B cell (primary cell): ENCODE data around the gene SMARCAD1. TPM values are rescaled to one million over a fixed set of nuclear protein-coding genes. Genes with fewer than 3 reads are reported as not detected.

ENCODE experiments used
- ATAC-seq: fragments of 200-7000 bp; cut with Tn5 transposase; one replicate; pipeline ENCODE4 v1.10.0; 2021; ENCODE audit warnings: low read depth, mild to moderate bottlenecking, moderate number of reproducible peaks, moderate library complexity
- CTCF ChIA-PET: fragments of 350-600 bp; sonication (Branson Sonifier 250); formaldehyde crosslinking; loops from one replicate; lab custom pipeline; 2021; ENCODE audit warnings: antibody characterized with exemption, inconsistent platforms; lab: Charles Lee
- POLR2A ChIA-PET: fragments of 350-600 bp; sonication (Branson Sonifier 250); formaldehyde crosslinking; loops from one replicate; lab custom pipeline; 2021; ENCODE audit warnings: antibody characterized with exemption; lab: Charles Lee
- DNase-seq: peaks from one replicate; pipeline ENCODE4 v3.0.0; 2013
- H2AFZ ChIP-seq: 2 replicates; pipeline ENCODE4 v1.6.1; 2012; ENCODE audit warnings: mild to moderate bottlenecking, low read depth, low read length; ENCODE audit not compliant: insufficient read depth, poor library complexity, severe bottlenecking
- H3K27ac ChIP-seq, 2 donors: 1 replicate in 1 of 2; 2 replicates in 1 of 2; pipeline ENCODE4 v1.5.1; 2012 to 2013; ENCODE audit warnings: low read length in 2 of 2, mild to moderate bottlenecking in 2 of 2, moderate library complexity in 1 of 2
- H3K27me3 ChIP-seq, 4 experiments: fragments of 200-600 bp in 1 of 4; sonication (generic) in 1 of 4; replicated peaks in 1 of 4; 1 replicate in 2 of 4; 2 replicates in 2 of 4; pipeline versions ENCODE4 v1.6.1 to v1.7.0; 2013 to 2016; ENCODE audit warnings: low read length in 3 of 4, mild to moderate bottlenecking in 2 of 4, mixed read lengths in 1 of 4, moderate library complexity in 1 of 4; ENCODE audit not compliant: insufficient read depth in 4 of 4, control insufficient read depth in 3 of 4; ENCODE audit errors: control extremely low read depth in 1 of 4
- H3K36me3 ChIP-seq, 2 experiments: replicated peaks in 1 of 2; 1 replicate in 1 of 2; 2 replicates in 1 of 2; pipeline versions ENCODE4 v1.6.1 to v1.7.1; 2013; ENCODE audit warnings: low read length in 1 of 2; ENCODE audit not compliant: insufficient read depth in 2 of 2, control insufficient read depth in 1 of 2; ENCODE audit errors: control extremely low read depth in 1 of 2, extremely low read depth in 1 of 2
- H3K4me1 ChIP-seq, 2 donors: fragments of 200-600 bp in 1 of 2; sonication (generic) in 1 of 2; 1 replicate in 1 of 2; 2 replicates in 1 of 2; pipeline versions ENCODE4 v1.5.1 to v1.6.1; 2013 to 2017; ENCODE audit warnings: low read length in 2 of 2; ENCODE audit not compliant: control insufficient read depth in 2 of 2, insufficient read depth in 2 of 2
- H3K4me2 ChIP-seq: replicated peaks from 2 replicates; pipeline ENCODE3; 2012; ENCODE audit warnings: mild to moderate bottlenecking, low read depth, low read length; ENCODE audit not compliant: poor library complexity, severe bottlenecking
- H3K4me3 ChIP-seq, 5 experiments: fragments of 200-600 bp in 1 of 5; sonication (generic) in 1 of 5; 1 replicate in 3 of 5; 2 replicates in 2 of 5; pipeline versions ENCODE4 v1.5.1 to v1.7.0; 2011 to 2016; ENCODE audit warnings: low read length in 4 of 5, mild to moderate bottlenecking in 4 of 5, low read depth in 2 of 5, control low read depth in 1 of 5, moderate library complexity in 1 of 5; ENCODE audit not compliant: insufficient read depth in 1 of 5; ENCODE audit errors: control extremely low read depth in 1 of 5, extremely low read depth in 1 of 5
- H3K79me2 ChIP-seq: fragments of 200-600 bp; sonication (generic); one replicate; pipeline ENCODE4 v1.6.0; 2016; ENCODE audit warnings: low read length; ENCODE audit not compliant: control insufficient read depth, insufficient read depth
- H3K9ac ChIP-seq: fragments of 200-600 bp; sonication (generic); 2 replicates; pipeline ENCODE4 v1.6.1; 2017; ENCODE audit warnings: mild to moderate bottlenecking, low read length, moderate library complexity
- H3K9me3 ChIP-seq, 3 donors: one replicate each; pipeline versions ENCODE4 v1.6.1 to v1.7.1; 2013; ENCODE audit warnings: low read length in 2 of 3; ENCODE audit not compliant: control insufficient read depth in 2 of 3, insufficient read depth in 1 of 3; ENCODE audit errors: control extremely low read depth in 1 of 3
- H4K20me1 ChIP-seq: 2 replicates; pipeline ENCODE4 v1.6.0; 2012; ENCODE audit warnings: mild to moderate bottlenecking, low read length; ENCODE audit not compliant: insufficient read depth, control insufficient read depth, poor library complexity, severe bottlenecking
- H3K27ac Mint-ChIP-seq: one replicate; pipeline ENCODE4 v1.8.0; 2021; ENCODE audit warnings: mixed read lengths
- H3K27me3 Mint-ChIP-seq: one replicate; pipeline ENCODE4 v1.8.0; 2021; ENCODE audit warnings: mixed read lengths
- H3K4me1 Mint-ChIP-seq: one replicate; pipeline ENCODE4 v1.8.0; 2021; ENCODE audit warnings: mixed read lengths
- H3K4me3 Mint-ChIP-seq: one replicate; pipeline ENCODE4 v1.8.0; 2021; ENCODE audit warnings: mixed read lengths
- H3K9me3 Mint-ChIP-seq: one replicate; pipeline ENCODE4 v1.8.0; 2022; ENCODE audit warnings: mixed read lengths; ENCODE audit not compliant: insufficient read depth
- EZH2 ChIP-seq: IDR thresholded peaks from 2 replicates; pipeline ENCODE4 v1.6.1; 2012; ENCODE audit warnings: borderline replicate concordance, low read depth, mild to moderate bottlenecking, moderate library complexity, low read length; ENCODE audit not compliant: insufficient read depth, poor library complexity, severe bottlenecking
- WGBS: methylation state at CpG from one replicate; pipeline ENCODE4 v1.1.5; 2013; ENCODE audit warnings: missing lambda C conversion rate; ENCODE audit not compliant: insufficient coverage; 5-methylcytosine and 5-hydroxymethylcytosine counted together
- intact Hi-C: fragments of 100-400 bp; cut with micrococcal nuclease; formaldehyde crosslinking; loops from one replicate; pipeline ENCODE4 v1.10.0; 2022
- polyA plus RNA-seq: library from polyadenylated mRNA; depleted of rRNA; stranded (reverse); fragments of >200 nt; gene quantifications from 2 replicates; pipeline ENCODE4 v1.2.3, GENCODE V29; 2012
- total RNA-seq, 2 donors: library from RNA; stranded (reverse); fragments of 120-200 nt in 1 of 2; gene quantifications; 1 replicate in 1 of 2; 2 replicates in 1 of 2; pipeline versions ENCODE4 v1.2.3 to v1.2.4, GENCODE V29; 2013 to 2022
- TF ChIP-seq, protein P1 (sequence below): fragments of 200-600 bp; IDR thresholded peaks from one replicate; pipeline ENCODE4 v1.8.0; 2022; ENCODE audit warnings: antibody characterized with exemption, mild to moderate bottlenecking

The SMARCAD1 gene
- total and polyA plus RNA-seq, 2 donors (not counting 1 experiment from before 2014, with no cell fraction given), result 8.2 to 26.7 TPM

DNA sequence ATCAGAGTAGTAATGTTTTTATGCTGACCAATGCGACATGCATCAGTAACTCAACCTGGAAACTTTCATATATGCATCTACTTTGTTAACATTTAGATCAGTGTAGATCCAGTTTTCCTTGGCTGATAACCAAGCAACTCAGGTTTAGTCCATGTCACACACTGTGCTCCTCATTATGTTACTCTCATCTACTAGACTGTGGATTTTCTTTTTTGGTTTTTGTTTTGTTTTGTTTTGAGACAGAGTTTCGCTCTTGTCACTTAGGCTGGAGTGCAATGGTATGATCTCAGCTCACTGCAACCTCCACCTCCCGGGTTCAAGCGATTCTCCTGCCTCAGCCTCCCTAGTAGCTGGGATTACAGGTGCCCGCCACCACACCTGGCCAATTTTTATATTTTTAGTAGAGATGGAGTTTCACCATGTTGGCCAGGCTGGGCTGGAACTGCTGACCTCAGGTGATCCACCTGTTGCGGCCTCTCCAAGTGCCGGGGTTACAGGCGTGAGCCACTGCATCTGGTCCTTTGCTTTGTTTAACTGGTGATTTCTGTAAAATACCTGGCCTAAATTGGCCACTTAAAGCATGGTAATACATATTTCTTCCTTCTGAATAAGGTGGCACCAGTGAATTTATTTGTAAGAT is 48.6 kb downstream of the SMARCAD1 start:
- intact Hi-C loops, result no loop called here
- Mint-ChIP-seq H3K27me3 (no peaks in the 10 kb centered on the region), H3K4me3 (no peak overlapping the region), H3K27ac (no peak overlapping the region), H3K4me1 (no peaks in the 10 kb centered on the region), H3K9me3 (no peaks in the 10 kb centered on the region)
- Histone ChIP-seq H3K4me1 (no peaks in the 10 kb centered on the region), H3K9me3 (no peaks in the 10 kb centered on the region), H3K27ac (no peak overlapping the region), H3K27me3 (no peaks in the 10 kb centered on the region), H3K4me3 (no peak overlapping the region), H3K36me3 (peaks cover 0 to 13% of the 10 kb centered on the region in 2 experiments), H3K4me2 (no peak overlapping the region), H4K20me1 (no peaks in the 10 kb centered on the region), H3K9ac (no peak overlapping the region), H3K79me2 (no peaks in the 10 kb centered on the region), H2AFZ (no peak overlapping the region)
- no peak for TF ChIP-seq EZH2
- TF ChIP-seq, protein P1, sequence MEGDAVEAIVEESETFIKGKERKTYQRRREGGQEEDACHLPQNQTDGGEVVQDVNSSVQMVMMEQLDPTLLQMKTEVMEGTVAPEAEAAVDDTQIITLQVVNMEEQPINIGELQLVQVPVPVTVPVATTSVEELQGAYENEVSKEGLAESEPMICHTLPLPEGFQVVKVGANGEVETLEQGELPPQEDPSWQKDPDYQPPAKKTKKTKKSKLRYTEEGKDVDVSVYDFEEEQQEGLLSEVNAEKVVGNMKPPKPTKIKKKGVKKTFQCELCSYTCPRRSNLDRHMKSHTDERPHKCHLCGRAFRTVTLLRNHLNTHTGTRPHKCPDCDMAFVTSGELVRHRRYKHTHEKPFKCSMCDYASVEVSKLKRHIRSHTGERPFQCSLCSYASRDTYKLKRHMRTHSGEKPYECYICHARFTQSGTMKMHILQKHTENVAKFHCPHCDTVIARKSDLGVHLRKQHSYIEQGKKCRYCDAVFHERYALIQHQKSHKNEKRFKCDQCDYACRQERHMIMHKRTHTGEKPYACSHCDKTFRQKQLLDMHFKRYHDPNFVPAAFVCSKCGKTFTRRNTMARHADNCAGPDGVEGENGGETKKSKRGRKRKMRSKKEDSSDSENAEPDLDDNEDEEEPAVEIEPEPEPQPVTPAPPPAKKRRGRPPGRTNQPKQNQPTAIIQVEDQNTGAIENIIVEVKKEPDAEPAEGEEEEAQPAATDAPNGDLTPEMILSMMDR, result no peak
- 100% methylated on average over 3 of the region's 8 CpGs for WGBS
- ChIA-PET POLR2A (no interaction called here), CTCF (no interaction called here)
- ATAC-seq, result no peak
- no peak for DNase-seq

DNA sequence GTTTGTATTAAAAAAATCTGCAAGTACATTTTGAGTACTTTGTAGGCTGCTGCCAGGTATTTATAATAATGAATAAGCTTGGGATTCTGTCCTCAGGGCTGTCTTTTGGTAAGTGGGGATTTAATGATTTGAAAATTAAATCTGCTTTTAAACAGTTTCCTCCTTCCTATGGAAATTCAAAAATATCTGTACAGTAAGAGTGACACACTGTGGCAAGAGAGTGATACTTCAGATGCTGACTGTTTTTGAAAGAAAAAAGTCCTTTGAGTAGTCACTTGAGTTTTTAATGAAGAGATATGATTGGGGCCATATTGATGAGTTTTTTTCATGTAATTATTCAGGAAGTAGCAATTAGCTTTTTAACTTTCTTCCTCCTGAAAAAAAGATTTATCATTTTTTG is 49.2 kb downstream of the SMARCAD1 start:
- H3K27ac ChIP-seq, result no peak overlapping the region
- H3K4me1 Mint-ChIP-seq, result no peaks in the 10 kb centered on the region
- POLR2A ChIA-PET, result no interaction called here
- H3K36me3 ChIP-seq, result peaks cover 0 to 13% of the 10 kb centered on the region in 2 experiments
- H3K9ac ChIP-seq, result no peak overlapping the region
- H3K9me3 Mint-ChIP-seq, result no peaks in the 10 kb centered on the region
- no peaks in the 10 kb centered on the region for H3K9me3 ChIP-seq
- TF ChIP-seq, protein P1, result peak; percentile 36
- TF ChIP-seq EZH2, result no peak
- no peaks in the 10 kb centered on the region for H3K27me3 ChIP-seq
- H3K4me3 Mint-ChIP-seq, result no peak overlapping the region
- intact Hi-C loops, result no loop called here
- no peak overlapping the region for H2AFZ ChIP-seq
- no peaks in the 10 kb centered on the region for H4K20me1 ChIP-seq
- H3K4me3 ChIP-seq, result no peak overlapping the region
- no peak overlapping the region for H3K27ac Mint-ChIP-seq
- H3K4me2 ChIP-seq, result no peak overlapping the region
- CTCF ChIA-PET, result no interaction called here
- ATAC-seq (no peak), DNase-seq (no peak)
- no peaks in the 10 kb centered on the region for H3K4me1 ChIP-seq
- H3K79me2 ChIP-seq, result no peaks in the 10 kb centered on the region
- H3K27me3 Mint-ChIP-seq, result no peaks in the 10 kb centered on the region
